H1 (cell line): Measurements from ENCODE around the gene GH2. TPM values are rescaled to one million over a fixed set of nuclear protein-coding genes. Genes with fewer than 3 reads are reported as not detected.

Experiments used
- BRCA1 ChIP-seq: IDR thresholded peaks from 2 replicates; pipeline ENCODE4 v1.6.1; 2012; ENCODE audit warnings: low read depth, low read length, improper control_type of control experiment
- CTBP2 ChIP-seq: IDR thresholded peaks from 2 replicates; pipeline ENCODE4 v1.7.0; 2011; ENCODE audit warnings: borderline replicate concordance, mild to moderate bottlenecking, moderate library complexity, mixed read lengths, low read length; ENCODE audit not compliant: insufficient read depth, insufficient read length
- EP300 ChIP-seq, 2 experiments: IDR thresholded peaks; 1 replicate in 1 of 2; 2 replicates in 1 of 2; pipeline ENCODE4 v1.6.1; 2011 to 2012; ENCODE audit warnings: low read depth in 2 of 2, low read length in 2 of 2, mild to moderate bottlenecking in 2 of 2, borderline replicate concordance in 1 of 2, inconsistent platforms in 1 of 2, moderate library complexity in 1 of 2
- FOSL1 ChIP-seq: IDR thresholded peaks from 2 replicates; pipeline ENCODE4 v1.6.1; 2011; ENCODE audit warnings: mild to moderate bottlenecking, low read depth, low read length, moderate library complexity; ENCODE audit not compliant: insufficient read depth
- HDAC2 ChIP-seq, 2 experiments: fragments of 300-600 bp in 1 of 2; sonication (generic) in 1 of 2; IDR thresholded peaks; 2 replicates each; pipeline ENCODE4 v1.6.1; 2011 to 2012; ENCODE audit warnings: low read depth in 2 of 2, low read length in 2 of 2, mild to moderate bottlenecking in 2 of 2, moderate library complexity in 2 of 2, borderline replicate concordance in 1 of 2, inconsistent platforms in 1 of 2
- KDM4A ChIP-seq: IDR thresholded peaks from one replicate; pipeline ENCODE4 v1.7.1; 2012; ENCODE audit warnings: low read depth, mild to moderate bottlenecking, moderate library complexity, low read length, inconsistent platforms; ENCODE audit not compliant: severe bottlenecking
- MAFK ChIP-seq: IDR thresholded peaks from 2 replicates; pipeline ENCODE4 v1.6.1; 2012; ENCODE audit warnings: low read depth, mild to moderate bottlenecking, improper control_type of control experiment, low read length
- POLR2AphosphoS5 ChIP-seq: IDR thresholded peaks from 2 replicates; pipeline ENCODE4 v1.6.1; 2011; ENCODE audit warnings: low read depth, low read length
- RBBP5 ChIP-seq: IDR thresholded peaks from 2 replicates; pipeline ENCODE4 v1.7.1; 2012; ENCODE audit warnings: low read depth, mild to moderate bottlenecking, inconsistent platforms, low read length, moderate library complexity, borderline replicate concordance
- SIRT6 ChIP-seq: IDR thresholded peaks from one replicate; pipeline ENCODE4 v1.7.1; 2012; ENCODE audit warnings: low read length, inconsistent platforms
- SIX5 ChIP-seq: IDR thresholded peaks from 2 replicates; pipeline ENCODE4 v1.6.1; 2011; ENCODE audit warnings: mild to moderate bottlenecking, low read depth, low read length
- SP2 ChIP-seq: IDR thresholded peaks from 2 replicates; pipeline ENCODE4 v1.6.1; 2012; ENCODE audit warnings: mild to moderate bottlenecking, low read length, inconsistent platforms
- TCF12 ChIP-seq: IDR thresholded peaks from 2 replicates; pipeline ENCODE4 v1.6.1; 2011; ENCODE audit warnings: low read depth, mild to moderate bottlenecking, low read length
- YY1 ChIP-seq: IDR thresholded peaks from 2 replicates; pipeline ENCODE4 v1.6.1; 2011; ENCODE audit warnings: low read depth, mild to moderate bottlenecking, low read length
- polyA plus RNA-seq, 7 experiments: library from polyadenylated mRNA; depleted of rRNA in 3 of 7; stranded (reverse) in 5 of 7; unstranded in 2 of 7; fragments of >200 nt in 5 of 7; fragments of 200-250 nt in 2 of 7; gene quantifications; 1 replicate in 5 of 7; 2 replicates in 1 of 7; 4 replicates in 1 of 7; pipeline versions ENCODE4 v1.2.1 to v1.2.3, GENCODE V29; 2011 to 2013; ENCODE audit warnings: missing spikeins in 2 of 7, mixed read lengths in 2 of 7
- total RNA-seq: library from RNA; stranded (reverse); fragmentation: NEBNext Ultra II Directional; extraction: Animal tissue kit (Norgen Biotek cat#: 25700); gene quantifications from 2 replicates; pipeline ENCODE4 v1.2.1, GENCODE V29; 2021
- TF ChIP-seq, protein P1 (sequence below): IDR thresholded peaks from 2 replicates; pipeline ENCODE4 v1.6.1; 2012; ENCODE audit warnings: inconsistent platforms
- TF ChIP-seq, protein P2 (sequence below): IDR thresholded peaks from 2 replicates; pipeline ENCODE4 v1.6.1; 2011; ENCODE audit warnings: low read depth, mild to moderate bottlenecking, low read length; ENCODE audit not compliant: insufficient read depth

Gene GH2
- total and polyA plus RNA-seq, 2 of the 8 experiments (the other 6 are each of a cell fraction or from before 2014, with no cell fraction given) = 0.60 to 1.5 TPM

DNA sequence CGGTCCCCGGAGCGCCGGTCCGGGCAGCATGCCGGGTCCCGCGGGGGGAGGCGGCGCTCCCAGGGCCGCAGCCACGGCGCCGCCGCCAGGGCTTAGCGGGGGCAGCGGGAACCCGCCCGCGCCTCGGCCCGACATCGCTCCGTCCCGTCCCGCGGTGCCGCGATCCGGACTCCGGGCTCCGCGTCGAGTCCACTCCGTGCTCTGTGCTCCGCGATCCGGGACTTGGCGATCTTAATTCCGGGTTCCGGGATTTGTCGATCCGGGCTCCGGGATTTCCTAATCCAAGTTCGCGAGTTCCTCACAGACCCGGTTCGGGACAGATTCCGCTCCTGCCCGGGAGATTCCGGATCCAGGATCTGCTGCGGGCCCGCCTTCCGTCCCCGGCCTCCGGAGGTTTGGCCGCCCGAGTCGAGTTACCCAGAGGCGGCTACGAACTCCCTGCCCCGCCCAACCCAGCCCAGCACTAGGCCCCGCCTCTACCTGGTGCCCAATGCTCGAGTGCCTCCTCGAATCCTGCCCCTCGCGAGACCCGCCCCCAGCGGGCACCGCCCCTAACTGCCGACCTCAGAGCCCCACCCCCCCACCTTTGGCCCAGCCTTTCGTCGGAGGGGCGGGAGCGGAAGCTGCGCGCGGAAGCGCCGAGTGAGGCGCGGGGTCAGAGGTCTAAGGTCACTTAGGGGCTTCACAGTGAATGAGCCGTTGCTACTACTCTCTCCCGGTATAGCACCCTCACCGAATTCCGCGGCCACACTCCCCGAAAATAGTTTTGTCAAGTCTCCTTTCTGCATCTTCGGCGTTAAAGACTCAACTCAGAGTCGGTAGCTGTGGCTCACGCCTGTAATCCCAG lies 39.0 kb downstream of the GH2 start, which contains the start of gene SMARCD2 (continued):
- TF ChIP-seq, protein P1, sequence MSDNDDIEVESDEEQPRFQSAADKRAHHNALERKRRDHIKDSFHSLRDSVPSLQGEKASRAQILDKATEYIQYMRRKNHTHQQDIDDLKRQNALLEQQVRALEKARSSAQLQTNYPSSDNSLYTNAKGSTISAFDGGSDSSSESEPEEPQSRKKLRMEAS = peak; percentile 63; the same call in 1 of the 2 replicates
- peak; percentile 63 for TF ChIP-seq CTBP2
- TF ChIP-seq BRCA1 = peak; percentile 77; the same call in 1 of the 2 replicates
- TF ChIP-seq, protein P2, sequence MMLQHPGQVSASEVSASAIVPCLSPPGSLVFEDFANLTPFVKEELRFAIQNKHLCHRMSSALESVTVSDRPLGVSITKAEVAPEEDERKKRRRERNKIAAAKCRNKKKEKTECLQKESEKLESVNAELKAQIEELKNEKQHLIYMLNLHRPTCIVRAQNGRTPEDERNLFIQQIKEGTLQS = no peak
- no peak; the same call in 1 of the 2 replicates for TF ChIP-seq SIX5
- TF ChIP-seq FOSL1 = no peak
- TF ChIP-seq POLR2AphosphoS5 = no peak
- TF ChIP-seq SP2 = no peak
- TF ChIP-seq EP300 (IDR thresholded peaks at IDR 0.05; ENCODE audit: borderline replicate concordance in 1 of 2, low read depth in 2 of 2, low read length in 2 of 2) = peak in 1 of 2 experiments; percentile 89; a peak in 2 of 3 replicates
- peak; percentile 84 for TF ChIP-seq KDM4A
- TF ChIP-seq MAFK = no peak; the same call in 1 of the 2 replicates
- TF ChIP-seq TCF12 = peak; percentile 79
- no peak for TF ChIP-seq HDAC2 (IDR thresholded peaks at IDR 0.05; ENCODE audit: borderline replicate concordance in 1 of 2, low read depth in 2 of 2, low read length in 2 of 2)
- TF ChIP-seq RBBP5 = no peak
- TF ChIP-seq YY1 = peak; percentile 83
- TF ChIP-seq SIRT6 = no peak
